Fibroblast of villous mesenchyme (primary cell): ENCODE measurements around the gene MEX3C. TPM values are rescaled to one million over a fixed set of nuclear protein-coding genes. Genes with fewer than 3 reads are reported as not detected.

Experiments
- DNase-seq: peaks from one replicate; pipeline ENCODE4 v3.0.0-alpha.2; 2010; ENCODE audit warnings: low read depth
- H3K4me3 ChIP-seq: 2 replicates; pipeline ENCODE4 v1.5.1; 2011; ENCODE audit warnings: low read depth, mild to moderate bottlenecking, low read length
- total RNA-seq: library from RNA; depleted of rRNA; stranded (reverse); fragments of >200 nt; gene quantifications from 2 replicates; pipeline ENCODE4 v1.2.3, GENCODE V29; 2012
- TF ChIP-seq, protein P1 (sequence below): IDR thresholded peaks from 2 replicates; pipeline ENCODE4 v1.5.1; 2012; ENCODE audit warnings: low read depth, mild to moderate bottlenecking, low read length; ENCODE audit not compliant: insufficient read depth

Gene MEX3C
- total RNA-seq, 1 donor: 50.5 TPM

GRCh38 chr18:51196118-51196810 is 1.2 kb downstream of the MEX3C start:
- TF ChIP-seq, protein P1, sequence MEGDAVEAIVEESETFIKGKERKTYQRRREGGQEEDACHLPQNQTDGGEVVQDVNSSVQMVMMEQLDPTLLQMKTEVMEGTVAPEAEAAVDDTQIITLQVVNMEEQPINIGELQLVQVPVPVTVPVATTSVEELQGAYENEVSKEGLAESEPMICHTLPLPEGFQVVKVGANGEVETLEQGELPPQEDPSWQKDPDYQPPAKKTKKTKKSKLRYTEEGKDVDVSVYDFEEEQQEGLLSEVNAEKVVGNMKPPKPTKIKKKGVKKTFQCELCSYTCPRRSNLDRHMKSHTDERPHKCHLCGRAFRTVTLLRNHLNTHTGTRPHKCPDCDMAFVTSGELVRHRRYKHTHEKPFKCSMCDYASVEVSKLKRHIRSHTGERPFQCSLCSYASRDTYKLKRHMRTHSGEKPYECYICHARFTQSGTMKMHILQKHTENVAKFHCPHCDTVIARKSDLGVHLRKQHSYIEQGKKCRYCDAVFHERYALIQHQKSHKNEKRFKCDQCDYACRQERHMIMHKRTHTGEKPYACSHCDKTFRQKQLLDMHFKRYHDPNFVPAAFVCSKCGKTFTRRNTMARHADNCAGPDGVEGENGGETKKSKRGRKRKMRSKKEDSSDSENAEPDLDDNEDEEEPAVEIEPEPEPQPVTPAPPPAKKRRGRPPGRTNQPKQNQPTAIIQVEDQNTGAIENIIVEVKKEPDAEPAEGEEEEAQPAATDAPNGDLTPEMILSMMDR: no peak
- H3K4me3 ChIP-seq: peak overlapping the region; percentile 98
- DNase-seq: peak; percentile 30

DNA sequence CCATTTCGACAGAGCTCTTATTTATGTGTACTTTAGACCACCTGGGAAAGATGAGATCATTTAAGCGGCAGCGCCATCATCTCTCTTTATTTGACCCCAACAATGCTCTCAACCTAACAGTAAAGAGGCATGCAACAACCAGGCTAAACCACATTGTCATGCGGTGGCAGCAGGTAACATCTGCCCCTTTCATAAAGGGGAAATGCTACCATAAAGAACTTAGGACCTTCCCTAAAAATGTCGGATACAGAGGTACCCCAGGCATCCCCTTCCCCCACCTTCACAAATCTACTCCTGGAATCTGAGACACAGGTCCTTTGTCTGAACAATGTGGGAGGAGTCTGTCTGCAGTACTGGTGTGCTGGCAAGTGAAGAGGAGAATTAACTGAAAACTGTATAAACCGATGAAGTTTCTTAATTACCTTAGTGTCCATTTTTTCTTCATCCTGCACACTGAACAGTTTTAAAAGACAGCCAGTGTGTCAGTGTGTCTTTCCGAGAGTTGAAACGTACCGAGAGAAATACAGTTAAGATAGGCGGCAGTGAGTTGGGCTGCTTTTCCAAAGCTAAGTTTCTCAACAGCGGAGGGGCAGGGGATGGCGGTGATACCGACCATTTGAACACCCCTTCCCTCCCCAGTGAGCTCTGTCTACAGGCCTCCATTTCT is 1.9 kb downstream of the MEX3C start:
- H3K4me3 ChIP-seq: peak overlapping the region; percentile 98
- DNase-seq: peak; percentile 37
- TF ChIP-seq, protein P1: no peak

- peak; percentile 7 for DNase-seq
- TF ChIP-seq, protein P1: no peak
- peak overlapping the region; percentile 98 for H3K4me3 ChIP-seq
These were observed 2.4 kb downstream of the MEX3C start for GRCh38 chr18:51195086-51195450.

- H3K4me3 ChIP-seq: peak overlapping the region; percentile 98
- TF ChIP-seq, protein P1: no peak
- no peak for DNase-seq
These were observed 2.9 kb downstream of the MEX3C start for GRCh38 chr18:51194604-51195003.

GRCh38 chr18:51193621-51194287 is 3.7 kb downstream of the MEX3C start:
- TF ChIP-seq, protein P1: no peak
- DNase-seq: peak; percentile 44
- no peak overlapping the region for H3K4me3 ChIP-seq

GRCh38 chr18:51192696-51193095 is 4.8 kb downstream of the MEX3C start:
- H3K4me3 ChIP-seq: no peak overlapping the region
- no peak for DNase-seq
- TF ChIP-seq, protein P1: no peak
